Peyer's patch (tissue), 4 donors: ENCODE measurements around the gene TCP11L2. TPM values are rescaled to one million over a fixed set of nuclear protein-coding genes. Genes with fewer than 3 reads are reported as not detected.
"Not testable (repeated sequence)": the region's sequence is repeated elsewhere in the genome, so short reads cannot be mapped to it uniquely, and the experiment has no call there.

ENCODE experiments used
- DNase-seq, 3 donors: peaks; one replicate each; pipeline ENCODE4 v3.0.0-alpha.2; 2017 to 2019
- H3K27ac ChIP-seq, 4 donors: fragments of 200-600 bp; sonication (generic); one replicate each; pipeline ENCODE4 v1.5.1; 2016 to 2019
- H3K27me3 ChIP-seq, 2 donors: fragments of 200-600 bp; sonication (generic); one replicate each; pipeline ENCODE4 v1.5.1; 2019
- H3K36me3 ChIP-seq, 3 donors: fragments of 200-600 bp; sonication (generic); one replicate each; pipeline ENCODE4 v1.5.1; 2016 to 2019
- H3K4me1 ChIP-seq, 4 donors: fragments of 200-600 bp; sonication (generic); one replicate each; pipeline ENCODE4 v1.5.1; 2016 to 2019
- H3K4me3 ChIP-seq, 4 donors: fragments of 200-600 bp; sonication (generic); 1 replicate in 3 of 4; 2 replicates in 1 of 4; pipeline ENCODE4 v1.5.1; 2016 to 2019; ENCODE audit warnings: mild to moderate bottlenecking in 1 of 4
- H3K9me3 ChIP-seq, 4 donors: fragments of 200-600 bp; sonication (generic); one replicate each; pipeline ENCODE4 v1.5.1; 2016 to 2019; ENCODE audit warnings: mild to moderate bottlenecking in 1 of 4
- POLR2A ChIP-seq, 2 donors: fragments of 450-650 bp; IDR thresholded peaks; one replicate each; pipeline ENCODE4 v1.5.1; 2017; ENCODE audit warnings: antibody characterized with exemption in 2 of 2, mild to moderate bottlenecking in 2 of 2, moderate library complexity in 2 of 2
- total RNA-seq, 4 donors: library from RNA; depleted of rRNA; stranded (reverse); fragments of >200 nt; gene quantifications; one replicate each; pipeline ENCODE4 v1.1.0, GENCODE V29; 2016
- TF ChIP-seq, protein P1 (sequence below), 6 experiments: fragments of 450-650 bp in 4 of 6; fragments of 200-600 bp in 2 of 6; sonication (generic) in 1 of 6; IDR thresholded peaks; one replicate each; pipeline ENCODE4 v1.5.1; 2017 to 2019; ENCODE audit warnings: antibody characterized with exemption in 6 of 6, mild to moderate bottlenecking in 3 of 6, moderate library complexity in 1 of 6

Gene TCP11L2
- total RNA-seq, 4 donors from 2014 or later: 39.9 to 63.5 (median 48.9) TPM

DNA sequence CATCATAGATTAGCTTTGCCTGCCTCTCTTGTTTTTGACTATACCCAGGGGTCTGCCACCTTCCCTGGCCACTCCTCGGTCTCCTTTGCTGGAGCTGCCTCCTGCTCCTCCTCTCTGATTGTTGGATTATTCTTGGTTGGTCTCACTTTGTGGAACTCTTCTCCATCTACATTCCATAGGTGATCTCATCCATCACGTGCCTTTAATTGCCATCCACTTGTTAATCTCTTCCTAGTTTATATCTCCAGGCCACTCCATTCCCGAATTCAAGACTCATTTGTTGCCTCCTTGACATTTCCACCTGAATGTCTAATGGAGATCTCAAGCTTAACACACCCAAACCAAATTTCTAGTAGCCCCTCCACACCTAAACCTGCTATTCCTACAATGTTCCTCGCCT lies 60.4 kb downstream of the TCP11L2 start:
- TF ChIP-seq POLR2A (IDR thresholded peaks at IDR 0.05): no peak
- TF ChIP-seq, protein P1, sequence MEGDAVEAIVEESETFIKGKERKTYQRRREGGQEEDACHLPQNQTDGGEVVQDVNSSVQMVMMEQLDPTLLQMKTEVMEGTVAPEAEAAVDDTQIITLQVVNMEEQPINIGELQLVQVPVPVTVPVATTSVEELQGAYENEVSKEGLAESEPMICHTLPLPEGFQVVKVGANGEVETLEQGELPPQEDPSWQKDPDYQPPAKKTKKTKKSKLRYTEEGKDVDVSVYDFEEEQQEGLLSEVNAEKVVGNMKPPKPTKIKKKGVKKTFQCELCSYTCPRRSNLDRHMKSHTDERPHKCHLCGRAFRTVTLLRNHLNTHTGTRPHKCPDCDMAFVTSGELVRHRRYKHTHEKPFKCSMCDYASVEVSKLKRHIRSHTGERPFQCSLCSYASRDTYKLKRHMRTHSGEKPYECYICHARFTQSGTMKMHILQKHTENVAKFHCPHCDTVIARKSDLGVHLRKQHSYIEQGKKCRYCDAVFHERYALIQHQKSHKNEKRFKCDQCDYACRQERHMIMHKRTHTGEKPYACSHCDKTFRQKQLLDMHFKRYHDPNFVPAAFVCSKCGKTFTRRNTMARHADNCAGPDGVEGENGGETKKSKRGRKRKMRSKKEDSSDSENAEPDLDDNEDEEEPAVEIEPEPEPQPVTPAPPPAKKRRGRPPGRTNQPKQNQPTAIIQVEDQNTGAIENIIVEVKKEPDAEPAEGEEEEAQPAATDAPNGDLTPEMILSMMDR (IDR thresholded peaks at IDR 0.05): no peak
- H3K27me3 ChIP-seq: no peaks in the 10 kb centered on the region
- peaks cover 0 to 14% (median 3%) of the 10 kb centered on the region in 4 donors for H3K4me1 ChIP-seq
- DNase-seq: no peak
- no peaks in the 10 kb centered on the region for H3K9me3 ChIP-seq
- no peak overlapping the region for H3K27ac ChIP-seq
- no peak overlapping the region for H3K4me3 ChIP-seq
- peaks cover 0 to 14% (median 0%) of the 10 kb centered on the region in 3 donors for H3K36me3 ChIP-seq

- TF ChIP-seq, protein P1 (IDR thresholded peaks at IDR 0.05): no peak
- no peak for TF ChIP-seq POLR2A (IDR thresholded peaks at IDR 0.05)
- Histone ChIP-seq H3K27ac (no peak overlapping the region), H3K4me1 (peaks cover 0 to 5% (median 0%) of the 10 kb centered on the region in 4 donors), H3K36me3 (peaks cover 0 to 18% (median 0%) of the 10 kb centered on the region in 3 donors), H3K9me3 (no peaks in the 10 kb centered on the region), H3K27me3 (no peaks in the 10 kb centered on the region), H3K4me3 (no peak overlapping the region)
- DNase-seq: no peak
Measured at GRCh38 chr12:106364261-106364660, 61.7 kb downstream of the TCP11L2 start.

DNA sequence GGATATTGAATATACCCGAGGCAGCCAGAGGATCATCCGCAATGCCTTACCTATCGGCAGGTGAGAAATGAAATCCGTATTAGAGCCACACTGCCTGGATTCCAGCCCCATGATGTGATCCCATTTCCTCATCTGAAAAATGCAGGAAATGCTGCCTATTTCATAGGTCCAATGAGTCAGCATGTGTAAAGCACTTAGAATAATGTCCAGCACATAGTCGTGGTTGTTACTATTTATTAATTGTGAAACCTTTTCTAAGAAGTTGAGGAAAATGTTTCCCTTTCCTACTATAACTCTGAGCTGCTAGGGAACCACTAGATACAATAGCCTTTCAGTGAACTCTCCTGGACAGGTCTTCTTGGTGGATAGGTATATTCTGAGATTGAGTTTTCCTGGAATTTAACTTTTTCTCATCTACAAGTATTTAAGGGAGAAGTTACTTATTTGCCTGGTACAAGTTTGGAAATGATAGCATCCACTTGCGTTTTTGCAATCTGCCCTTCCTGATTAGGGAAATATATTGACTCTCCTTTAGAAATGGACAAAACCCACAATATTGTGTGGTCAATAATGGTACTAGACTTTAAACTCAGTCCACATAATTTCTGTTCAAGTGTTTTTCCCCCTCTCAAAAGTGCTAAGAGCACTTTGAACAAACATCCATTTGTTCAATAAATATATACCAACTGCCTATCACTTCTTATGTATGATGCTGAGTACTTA lies 67.3 kb downstream of the TCP11L2 start:
- no peak overlapping the region for H3K27ac ChIP-seq
- DNase-seq: no peak
- no peaks in the 10 kb centered on the region for H3K9me3 ChIP-seq
- no peaks in the 10 kb centered on the region for H3K4me1 ChIP-seq
- H3K27me3 ChIP-seq: no peaks in the 10 kb centered on the region
- TF ChIP-seq, protein P1 (IDR thresholded peaks at IDR 0.05): no peak
- no peak for TF ChIP-seq POLR2A (IDR thresholded peaks at IDR 0.05)
- peaks cover 0 to 31% (median 0%) of the 10 kb centered on the region in 3 donors for H3K36me3 ChIP-seq
- no peak overlapping the region for H3K4me3 ChIP-seq

DNA sequence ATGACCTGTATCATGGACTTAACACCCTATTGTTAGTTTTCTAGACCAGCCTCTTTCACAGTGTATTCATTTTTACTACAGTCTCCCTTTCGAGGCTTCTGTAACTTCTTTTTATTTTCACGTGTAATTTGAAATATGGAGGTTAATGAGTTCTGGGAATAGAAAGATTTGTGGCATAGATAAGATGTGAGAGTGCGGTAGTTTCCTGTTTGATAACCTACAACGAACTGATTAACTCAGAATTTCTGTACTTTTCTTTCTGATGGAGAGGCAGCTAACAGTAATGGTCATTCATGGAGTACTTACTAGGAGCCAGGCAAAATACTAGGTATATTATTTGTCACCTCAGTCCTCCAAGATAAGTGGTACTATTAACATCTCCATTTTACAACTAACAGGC lies 76.3 kb downstream of the TCP11L2 start:
- peaks cover 0 to 14% (median 0%) of the 10 kb centered on the region in 3 donors for H3K36me3 ChIP-seq
- TF ChIP-seq, protein P1 (IDR thresholded peaks at IDR 0.05): no peak
- no peak for TF ChIP-seq POLR2A (IDR thresholded peaks at IDR 0.05)

GRCh38 chr12:106380954-106381353 lies 78.4 kb downstream of the TCP11L2 start:
- Histone ChIP-seq H3K9me3 (no peaks in the 10 kb centered on the region), H3K27ac (no peak overlapping the region), H3K4me1 (no peaks in the 10 kb centered on the region), H3K36me3 (peaks cover 0 to 10% (median 0%) of the 10 kb centered on the region in 3 donors), H3K27me3 (no peaks in the 10 kb centered on the region), H3K4me3 (no peak overlapping the region)
- TF ChIP-seq, protein P1 (IDR thresholded peaks at IDR 0.05): no peak
- no peak for TF ChIP-seq POLR2A (IDR thresholded peaks at IDR 0.05)
- no peak for DNase-seq

More for the DNA sequence above, 76.3 kb downstream of the TCP11L2 start:
- H3K9me3 ChIP-seq: no peaks in the 10 kb centered on the region
- no peak overlapping the region for H3K4me3 ChIP-seq
- no peak for DNase-seq
- H3K27ac ChIP-seq: no peak overlapping the region
- H3K4me1 ChIP-seq: no peaks in the 10 kb centered on the region
- H3K27me3 ChIP-seq: no peaks in the 10 kb centered on the region

GRCh38 chr12:106381866-106382265 lies 79.3 kb downstream of the TCP11L2 start:
- H3K27me3 ChIP-seq, H3K27ac ChIP-seq, H3K4me3 ChIP-seq, H3K36me3 ChIP-seq, H3K4me1 ChIP-seq, H3K9me3 ChIP-seq, DNase-seq: not testable (repeated sequence)
